NCI-H2171 treated with DMSO at 0.1 percent for 48 hours (cell line): ENCODE data around the gene ILF3.

Experiments used
- DNase-seq: peaks from one replicate; lab custom pipeline; 2025; lab: John Stamatoyannopoulos, UW

ILF3 gene

DNA sequence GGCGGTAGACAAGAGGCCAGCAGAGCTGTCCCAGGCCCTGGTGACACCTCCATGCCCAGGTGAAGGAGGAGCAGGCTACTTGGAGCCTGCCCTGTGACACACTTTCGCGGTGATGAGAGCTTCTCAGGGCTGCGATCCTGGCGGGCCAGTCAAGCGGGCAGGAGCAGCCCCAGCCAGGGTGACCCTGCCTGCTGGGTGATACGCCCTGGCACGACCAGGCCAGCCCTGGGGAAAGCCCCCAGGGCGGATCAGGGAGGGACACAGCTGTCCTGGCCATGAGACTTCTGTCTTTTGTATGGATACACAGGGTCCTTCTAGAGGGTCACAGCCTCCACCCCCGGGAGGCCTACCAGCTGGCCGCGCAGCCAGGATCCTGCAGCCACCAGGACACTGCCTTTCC is 76.8 kb downstream of the ILF3 start:
- no peak for DNase-seq

DNA sequence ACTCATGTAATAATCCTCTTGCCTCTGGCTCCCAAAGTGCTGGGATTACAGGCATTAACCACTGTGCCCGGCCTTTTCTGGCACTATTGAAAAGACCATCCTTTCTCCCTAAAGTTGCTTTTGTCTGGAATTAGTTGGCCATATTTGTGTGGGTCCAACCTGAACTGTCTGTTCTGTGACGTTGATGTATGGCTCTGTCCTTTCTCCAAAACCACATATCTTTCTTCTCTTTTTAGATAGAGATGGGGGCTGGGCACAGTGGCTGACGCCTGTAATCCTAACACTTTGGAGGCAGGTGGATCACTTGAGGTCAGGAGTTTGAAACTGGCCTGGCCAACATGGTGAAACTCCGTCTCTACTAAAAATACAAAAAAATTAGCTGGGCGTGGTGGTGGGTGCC is 81.6 kb downstream of the ILF3 start:
- DNase-seq = no peak

DNA sequence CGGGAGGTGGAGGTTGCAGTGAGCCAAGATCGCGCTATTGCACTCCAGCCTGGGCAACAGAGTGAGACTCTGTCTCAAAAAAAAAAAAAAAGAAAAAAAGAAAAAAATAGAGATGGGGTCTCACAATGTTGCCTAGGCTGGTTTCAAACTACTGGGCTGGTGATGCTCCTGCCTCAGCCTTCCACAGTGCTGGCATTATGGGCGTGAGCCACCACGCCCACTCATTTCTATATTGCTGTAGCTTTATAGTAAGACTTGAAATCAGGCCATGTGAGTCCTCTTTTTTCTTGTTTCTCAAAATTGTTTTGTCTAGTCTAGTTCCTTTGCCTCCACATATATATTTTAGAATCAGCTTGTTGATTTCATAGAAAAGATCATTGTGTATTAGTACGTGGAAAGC is 82.0 kb downstream of the ILF3 start:
- DNase-seq = no peak

DNA sequence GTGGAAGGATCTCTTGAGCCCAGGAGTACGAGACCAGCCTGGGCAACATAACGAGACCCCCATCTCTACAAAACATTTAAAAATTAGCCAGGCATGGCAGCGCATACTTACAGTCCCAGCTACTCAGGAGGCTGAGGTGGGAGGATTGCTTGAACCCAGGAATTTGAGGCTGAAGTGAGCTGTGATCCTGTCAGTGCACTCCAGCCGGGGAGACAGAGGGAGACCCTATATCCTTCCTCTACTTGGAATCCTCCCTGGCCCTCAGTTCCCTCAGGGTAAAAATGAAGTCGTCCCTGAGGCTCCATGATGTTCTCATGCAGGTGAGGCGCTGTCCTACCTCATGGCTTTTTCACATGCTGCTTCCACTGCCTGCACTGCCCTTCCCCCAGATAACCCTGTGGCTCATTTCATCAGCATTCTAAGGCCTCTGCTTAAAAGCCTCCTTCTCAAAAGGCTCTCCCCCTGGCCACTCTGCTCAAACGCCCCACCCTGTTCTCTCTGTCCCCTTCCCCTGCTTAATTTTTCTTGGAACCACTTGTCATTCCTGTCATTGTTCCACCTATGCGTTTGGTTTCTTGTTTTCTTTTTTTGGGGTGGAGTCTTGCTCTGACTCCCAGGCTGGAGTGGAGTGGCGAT is 82.9 kb downstream of the ILF3 start:
- no peak for DNase-seq

DNA sequence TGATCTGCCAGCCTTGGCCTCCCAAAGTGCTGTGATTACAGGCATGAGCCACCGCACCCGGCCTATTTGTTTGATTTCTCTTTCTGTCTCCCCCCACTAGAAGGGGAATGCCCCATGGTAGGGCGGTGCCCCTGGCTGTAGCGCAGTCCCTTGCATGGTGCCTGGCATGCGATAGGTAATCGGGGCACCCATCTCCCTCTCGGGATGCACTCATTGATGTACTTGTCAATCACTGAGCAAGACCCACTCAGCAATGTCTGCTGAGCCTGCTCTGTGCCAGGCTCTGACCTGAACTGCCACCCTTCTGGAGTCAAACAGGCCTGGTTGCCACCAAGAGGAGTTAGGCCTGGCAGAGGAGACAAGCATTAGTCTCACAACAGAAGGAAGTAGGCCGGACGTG is 83.6 kb downstream of the ILF3 start:
- DNase-seq = no peak

DNA sequence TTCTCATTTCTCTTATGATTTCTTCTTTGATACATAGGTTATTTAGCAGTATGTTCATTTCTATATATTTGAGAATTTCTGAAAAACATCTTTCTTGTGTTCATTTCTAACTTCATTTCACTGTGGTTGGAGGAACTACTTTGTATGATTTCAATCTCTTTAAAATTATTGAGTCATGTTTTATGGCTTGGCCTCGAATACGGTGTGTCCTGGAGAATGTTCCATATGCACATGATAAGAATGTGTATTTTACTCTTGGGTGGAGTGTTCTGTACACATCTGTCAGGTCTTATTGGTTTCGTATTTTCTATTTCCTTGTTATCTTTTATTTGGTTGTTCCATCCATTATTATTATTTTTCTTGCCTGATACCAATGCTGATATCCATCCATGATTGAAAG is 86.7 kb downstream of the ILF3 start:
- DNase-seq = no peak
